ENCODE measurements around the gene PRRX1.

The PRRX1 gene

GRCh38 chr1:170664093-170664827 lies at the start of gene PRRX1:
Gene PRRX1 (plus strand): TSS chr1:170664131. CDS start chr1:170664219, 88 bp downstream.
- peak; percentile 35 for DNase-seq (ENCODE audit: low spot score)

GRCh38 chr1:170617591-170618330 lies 46.2 kb upstream of the PRRX1 start:
- no peak for DNase-seq (ENCODE audit: low spot score)

GRCh38 chr1:170618421-170618820 lies 45.5 kb upstream of the PRRX1 start:
- no peak for DNase-seq (ENCODE audit: low spot score)

- no peak for DNase-seq (ENCODE audit: low spot score)
Measured at GRCh38 chr1:170619241-170620028, 44.5 kb upstream of the PRRX1 start.

GRCh38 chr1:170620164-170620563 lies 43.8 kb upstream of the PRRX1 start:
- DNase-seq (ENCODE audit: low spot score), result no peak

GRCh38 chr1:170623171-170623570 lies 40.8 kb upstream of the PRRX1 start:
- no peak for DNase-seq (ENCODE audit: low spot score)

- no peak for DNase-seq (ENCODE audit: low spot score)
Measured at GRCh38 chr1:170624146-170624545, 39.8 kb upstream of the PRRX1 start.

- DNase-seq (ENCODE audit: low spot score), result no peak
Measured at GRCh38 chr1:170630977-170631376, 33.0 kb upstream of the PRRX1 start.

- no peak for DNase-seq (ENCODE audit: low spot score)
Measured at GRCh38 chr1:170634293-170634692, 29.6 kb upstream of the PRRX1 start.

GRCh38 chr1:170634824-170635410 lies 29.0 kb upstream of the PRRX1 start:
- DNase-seq (ENCODE audit: low spot score), result no peak

- no peak for DNase-seq (ENCODE audit: low spot score)
Measured at GRCh38 chr1:170640581-170640980, 23.4 kb upstream of the PRRX1 start.

GRCh38 chr1:170657275-170657853 lies 6.6 kb upstream of the PRRX1 start:
- DNase-seq (ENCODE audit: low spot score), result no peak

GRCh38 chr1:170659399-170660035 lies 4.4 kb upstream of the PRRX1 start:
- DNase-seq (ENCODE audit: low spot score), result no peak

- no peak for DNase-seq (ENCODE audit: low spot score)
Measured at GRCh38 chr1:170660281-170660713, 3.6 kb upstream of the PRRX1 start.

- DNase-seq (ENCODE audit: low spot score), result no peak
Measured at GRCh38 chr1:170660871-170661645, 2.9 kb upstream of the PRRX1 start.

- no peak for DNase-seq (ENCODE audit: low spot score)
Measured at GRCh38 chr1:170661646-170662411, 2.1 kb upstream of the PRRX1 start.

- no peak for DNase-seq (ENCODE audit: low spot score)
Measured at GRCh38 chr1:170662561-170663403, 1.1 kb upstream of the PRRX1 start.

- DNase-seq (ENCODE audit: low spot score), result no peak
Measured at GRCh38 chr1:170663404-170664092, 383 bp upstream of the PRRX1 start.

Measured in LoVo (cell line).